GM12864 (cell line): ENCODE results near the gene SPNS3.

ENCODE experiments used
- DNase-seq: peaks from one replicate; pipeline ENCODE4 v3.0.0-alpha.2; 2011; ENCODE audit warnings: low read depth
- H3K4me3 ChIP-seq: 2 replicates; pipeline ENCODE4 v1.5.1; 2011; ENCODE audit warnings: mild to moderate bottlenecking, low read depth, low read length, control low read depth
- CTCF ChIP-seq: IDR thresholded peaks from 2 replicates; pipeline ENCODE4 v1.5.1; 2011; ENCODE audit warnings: low read depth, mild to moderate bottlenecking, moderate library complexity, low read length, control low read depth, inconsistent platforms; ENCODE audit errors: missing control alignments

Gene SPNS3

GRCh38 chr17:4503283-4504025 is 69.7 kb downstream of the SPNS3 start:
- no peak for DNase-seq
- TF ChIP-seq CTCF: no peak
- no peak overlapping the region for H3K4me3 ChIP-seq

- H3K4me3 ChIP-seq: no peak overlapping the region
- no peak for DNase-seq
- TF ChIP-seq CTCF: no peak
These were observed 70.4 kb downstream of the SPNS3 start for GRCh38 chr17:4504188-4504587.

- no peak overlapping the region for H3K4me3 ChIP-seq
- no peak for DNase-seq
- TF ChIP-seq CTCF: no peak
These were observed 71.4 kb downstream of the SPNS3 start for GRCh38 chr17:4505187-4505586.

GRCh38 chr17:4506175-4506813 is 72.6 kb downstream of the SPNS3 start:
- no peak for TF ChIP-seq CTCF
- no peak overlapping the region for H3K4me3 ChIP-seq
- no peak for DNase-seq

- no peak overlapping the region for H3K4me3 ChIP-seq
- no peak for DNase-seq
- TF ChIP-seq CTCF: no peak
These were observed 73.2 kb downstream of the SPNS3 start for GRCh38 chr17:4506892-4507291.

- TF ChIP-seq CTCF: no peak
- DNase-seq: no peak
- H3K4me3 ChIP-seq: no peak overlapping the region
These were observed 73.8 kb downstream of the SPNS3 start for GRCh38 chr17:4507361-4508111.
